B cell (primary cell): ENCODE measurements around the gene WDR87. TPM values are rescaled to one million over a fixed set of nuclear protein-coding genes. Genes with fewer than 3 reads are reported as not detected.

ENCODE experiments used
- ATAC-seq: fragments of 200-7000 bp; cut with Tn5 transposase; one replicate; pipeline ENCODE4 v1.10.0; 2021; ENCODE audit warnings: low read depth, mild to moderate bottlenecking, moderate number of reproducible peaks, moderate library complexity
- CTCF ChIA-PET: fragments of 350-600 bp; sonication (Branson Sonifier 250); formaldehyde crosslinking; loops from one replicate; lab custom pipeline; 2021; ENCODE audit warnings: antibody characterized with exemption, inconsistent platforms; lab: Charles Lee
- POLR2A ChIA-PET: fragments of 350-600 bp; sonication (Branson Sonifier 250); formaldehyde crosslinking; loops from one replicate; lab custom pipeline; 2021; ENCODE audit warnings: antibody characterized with exemption; lab: Charles Lee
- DNase-seq: peaks from one replicate; pipeline ENCODE4 v3.0.0; 2013
- H2AFZ ChIP-seq: 2 replicates; pipeline ENCODE4 v1.6.1; 2012; ENCODE audit warnings: mild to moderate bottlenecking, low read depth, low read length; ENCODE audit not compliant: insufficient read depth, poor library complexity, severe bottlenecking
- H3K27ac ChIP-seq, 2 donors: 1 replicate in 1 of 2; 2 replicates in 1 of 2; pipeline ENCODE4 v1.5.1; 2012 to 2013; ENCODE audit warnings: low read length in 2 of 2, mild to moderate bottlenecking in 2 of 2, moderate library complexity in 1 of 2
- H3K27me3 ChIP-seq, 4 experiments: fragments of 200-600 bp in 1 of 4; sonication (generic) in 1 of 4; replicated peaks in 1 of 4; 1 replicate in 2 of 4; 2 replicates in 2 of 4; pipeline versions ENCODE4 v1.6.1 to v1.7.0; 2013 to 2016; ENCODE audit warnings: low read length in 3 of 4, mild to moderate bottlenecking in 2 of 4, mixed read lengths in 1 of 4, moderate library complexity in 1 of 4; ENCODE audit not compliant: insufficient read depth in 4 of 4, control insufficient read depth in 3 of 4; ENCODE audit errors: control extremely low read depth in 1 of 4
- H3K36me3 ChIP-seq, 2 experiments: replicated peaks in 1 of 2; 1 replicate in 1 of 2; 2 replicates in 1 of 2; pipeline versions ENCODE4 v1.6.1 to v1.7.1; 2013; ENCODE audit warnings: low read length in 1 of 2; ENCODE audit not compliant: insufficient read depth in 2 of 2, control insufficient read depth in 1 of 2; ENCODE audit errors: control extremely low read depth in 1 of 2, extremely low read depth in 1 of 2
- H3K4me1 ChIP-seq, 2 donors: fragments of 200-600 bp in 1 of 2; sonication (generic) in 1 of 2; 1 replicate in 1 of 2; 2 replicates in 1 of 2; pipeline versions ENCODE4 v1.5.1 to v1.6.1; 2013 to 2017; ENCODE audit warnings: low read length in 2 of 2; ENCODE audit not compliant: control insufficient read depth in 2 of 2, insufficient read depth in 2 of 2
- H3K4me2 ChIP-seq: replicated peaks from 2 replicates; pipeline ENCODE3; 2012; ENCODE audit warnings: mild to moderate bottlenecking, low read depth, low read length; ENCODE audit not compliant: poor library complexity, severe bottlenecking
- H3K4me3 ChIP-seq, 5 experiments: fragments of 200-600 bp in 1 of 5; sonication (generic) in 1 of 5; 1 replicate in 3 of 5; 2 replicates in 2 of 5; pipeline versions ENCODE4 v1.5.1 to v1.7.0; 2011 to 2016; ENCODE audit warnings: low read length in 4 of 5, mild to moderate bottlenecking in 4 of 5, low read depth in 2 of 5, control low read depth in 1 of 5, moderate library complexity in 1 of 5; ENCODE audit not compliant: insufficient read depth in 1 of 5; ENCODE audit errors: control extremely low read depth in 1 of 5, extremely low read depth in 1 of 5
- H3K79me2 ChIP-seq: fragments of 200-600 bp; sonication (generic); one replicate; pipeline ENCODE4 v1.6.0; 2016; ENCODE audit warnings: low read length; ENCODE audit not compliant: control insufficient read depth, insufficient read depth
- H3K9ac ChIP-seq: fragments of 200-600 bp; sonication (generic); 2 replicates; pipeline ENCODE4 v1.6.1; 2017; ENCODE audit warnings: mild to moderate bottlenecking, low read length, moderate library complexity
- H3K9me3 ChIP-seq, 3 donors: one replicate each; pipeline versions ENCODE4 v1.6.1 to v1.7.1; 2013; ENCODE audit warnings: low read length in 2 of 3; ENCODE audit not compliant: control insufficient read depth in 2 of 3, insufficient read depth in 1 of 3; ENCODE audit errors: control extremely low read depth in 1 of 3
- H4K20me1 ChIP-seq: 2 replicates; pipeline ENCODE4 v1.6.0; 2012; ENCODE audit warnings: mild to moderate bottlenecking, low read length; ENCODE audit not compliant: insufficient read depth, control insufficient read depth, poor library complexity, severe bottlenecking
- H3K27ac Mint-ChIP-seq: one replicate; pipeline ENCODE4 v1.8.0; 2021; ENCODE audit warnings: mixed read lengths
- H3K27me3 Mint-ChIP-seq: one replicate; pipeline ENCODE4 v1.8.0; 2021; ENCODE audit warnings: mixed read lengths
- H3K4me1 Mint-ChIP-seq: one replicate; pipeline ENCODE4 v1.8.0; 2021; ENCODE audit warnings: mixed read lengths
- H3K4me3 Mint-ChIP-seq: one replicate; pipeline ENCODE4 v1.8.0; 2021; ENCODE audit warnings: mixed read lengths
- H3K9me3 Mint-ChIP-seq: one replicate; pipeline ENCODE4 v1.8.0; 2022; ENCODE audit warnings: mixed read lengths; ENCODE audit not compliant: insufficient read depth
- CTCF ChIP-seq: fragments of 200-600 bp; IDR thresholded peaks from one replicate; pipeline ENCODE4 v1.8.0; 2022; ENCODE audit warnings: antibody characterized with exemption, mild to moderate bottlenecking
- EZH2 ChIP-seq: IDR thresholded peaks from 2 replicates; pipeline ENCODE4 v1.6.1; 2012; ENCODE audit warnings: borderline replicate concordance, low read depth, mild to moderate bottlenecking, moderate library complexity, low read length; ENCODE audit not compliant: insufficient read depth, poor library complexity, severe bottlenecking
- WGBS: methylation state at CpG from one replicate; pipeline ENCODE4 v1.1.5; 2013; ENCODE audit warnings: missing lambda C conversion rate; ENCODE audit not compliant: insufficient coverage; 5-methylcytosine and 5-hydroxymethylcytosine counted together
- intact Hi-C: fragments of 100-400 bp; cut with micrococcal nuclease; formaldehyde crosslinking; loops from one replicate; pipeline ENCODE4 v1.10.0; 2022
- polyA plus RNA-seq: library from polyadenylated mRNA; depleted of rRNA; stranded (reverse); fragments of >200 nt; gene quantifications from 2 replicates; pipeline ENCODE4 v1.2.3, GENCODE V29; 2012
- total RNA-seq, 2 donors: library from RNA; stranded (reverse); fragments of 120-200 nt in 1 of 2; gene quantifications; 1 replicate in 1 of 2; 2 replicates in 1 of 2; pipeline versions ENCODE4 v1.2.3 to v1.2.4, GENCODE V29; 2013 to 2022

WDR87 gene
- total and polyA plus RNA-seq, 2 donors (not counting 1 experiment from before 2014, with no cell fraction given) = not detected

GRCh38 chr19:37877147-37877546, 29.2 kb downstream of the WDR87 start:
- Histone ChIP-seq H3K27me3 (no peaks in the 10 kb centered on the region), H3K4me1 (no peaks in the 10 kb centered on the region), H3K4me2 (no peak overlapping the region), H3K36me3 (no peaks in the 10 kb centered on the region), H3K9me3 (peaks cover 3 to 6% (median 6%) of the 10 kb centered on the region in 3 donors), H4K20me1 (no peaks in the 10 kb centered on the region), H3K4me3 (no peak overlapping the region), H3K9ac (no peak overlapping the region), H3K27ac (no peak overlapping the region), H2AFZ (no peak overlapping the region), H3K79me2 (no peaks in the 10 kb centered on the region)
- ChIA-PET CTCF (no interaction called here), POLR2A (no interaction called here)
- H3K4me3 Mint-ChIP-seq = no peak overlapping the region
- DNase-seq (no peak), ATAC-seq (no peak)
- TF ChIP-seq CTCF = no peak
- no peak for TF ChIP-seq EZH2
- peaks cover 6% of the 10 kb centered on the region for H3K9me3 Mint-ChIP-seq
- no CpG with 5 or more reads among the region's 3 CpGs for WGBS
- no peaks in the 10 kb centered on the region for H3K27me3 Mint-ChIP-seq
- H3K4me1 Mint-ChIP-seq = no peaks in the 10 kb centered on the region
- intact Hi-C loops = no loop called here
- no peak overlapping the region for H3K27ac Mint-ChIP-seq

GRCh38 chr19:37876032-37876431, 30.4 kb downstream of the WDR87 start:
- Histone ChIP-seq H3K9ac (no peak overlapping the region), H2AFZ (no peak overlapping the region), H3K36me3 (no peaks in the 10 kb centered on the region), H3K4me2 (no peak overlapping the region), H3K4me1 (no peaks in the 10 kb centered on the region), H3K27ac (no peak overlapping the region), H4K20me1 (no peaks in the 10 kb centered on the region), H3K9me3 (peaks cover 0 to under 1% (median 0%) of the 10 kb centered on the region in 3 donors), H3K79me2 (no peaks in the 10 kb centered on the region), H3K27me3 (no peaks in the 10 kb centered on the region), H3K4me3 (no peak overlapping the region)
- H3K4me3 Mint-ChIP-seq = no peak overlapping the region
- intact Hi-C loops = no loop called here
- TF ChIP-seq EZH2 = no peak
- no peak for TF ChIP-seq CTCF
- no peaks in the 10 kb centered on the region for H3K9me3 Mint-ChIP-seq
- WGBS = 58% methylated on average over 2 of the region's 2 CpGs
- no peak for DNase-seq
- no peaks in the 10 kb centered on the region for H3K4me1 Mint-ChIP-seq
- no peak for ATAC-seq
- POLR2A ChIA-PET = no interaction called here
- peaks cover 2% of the 10 kb centered on the region for H3K27me3 Mint-ChIP-seq
- no peak overlapping the region for H3K27ac Mint-ChIP-seq
- CTCF ChIA-PET = no interaction called here
